GM20431 (cell line): ENCODE results near the gene RBMS2.
"Not testable (repeated sequence)": the region's sequence is repeated elsewhere in the genome, so short reads cannot be mapped to it uniquely, and the experiment has no call there.

ENCODE experiments used
- in situ Hi-C: fragments of 300-500 bp; cut with MseI, MboI; formaldehyde crosslinking; loops from one replicate; pipeline ENCODE4 v1.15.0; 2020; ENCODE audit warnings: low sequenced_read_pairs; ENCODE audit not compliant: unreplicated experiment

The RBMS2 gene

DNA sequence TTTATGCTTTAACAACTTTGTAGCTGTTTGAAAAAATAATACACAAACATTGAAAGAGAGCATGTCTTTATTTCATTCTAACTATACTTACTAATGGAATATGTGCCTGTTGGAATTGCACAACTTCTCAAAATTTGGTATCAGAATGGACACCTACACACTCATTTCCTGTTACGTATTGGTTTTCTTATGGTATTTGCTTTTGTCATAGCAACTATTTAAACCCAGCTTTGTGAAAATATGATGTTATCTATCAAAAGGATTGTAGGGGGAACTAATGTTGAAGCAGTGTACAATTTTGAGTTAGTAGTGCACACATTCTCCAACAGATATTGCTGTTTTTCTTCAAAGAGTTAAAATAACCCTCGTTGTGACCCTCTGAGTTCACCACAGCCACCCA, 52.6 kb downstream of the RBMS2 start:
- in situ Hi-C loops, result no loop called here

DNA sequence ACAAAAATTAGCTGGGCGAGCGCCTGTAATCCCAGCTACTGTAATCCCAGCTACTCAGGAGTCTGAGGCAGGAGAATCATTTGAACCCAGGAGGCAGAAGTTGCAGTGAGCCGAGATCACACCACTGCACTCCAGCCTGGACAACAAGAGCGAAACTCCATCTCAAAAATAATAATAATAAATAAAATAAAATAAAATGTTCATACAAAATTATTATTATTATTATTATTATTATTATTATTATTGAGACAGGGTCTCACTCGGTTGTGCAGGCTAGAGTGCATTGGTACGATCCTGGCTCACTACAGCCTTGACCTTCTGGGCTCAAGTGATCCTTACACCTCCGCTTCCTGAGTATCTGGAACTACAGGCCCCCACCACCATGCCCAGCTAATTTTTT, 55.6 kb downstream of the RBMS2 start:
- in situ Hi-C loops, result not testable (repeated sequence)

DNA sequence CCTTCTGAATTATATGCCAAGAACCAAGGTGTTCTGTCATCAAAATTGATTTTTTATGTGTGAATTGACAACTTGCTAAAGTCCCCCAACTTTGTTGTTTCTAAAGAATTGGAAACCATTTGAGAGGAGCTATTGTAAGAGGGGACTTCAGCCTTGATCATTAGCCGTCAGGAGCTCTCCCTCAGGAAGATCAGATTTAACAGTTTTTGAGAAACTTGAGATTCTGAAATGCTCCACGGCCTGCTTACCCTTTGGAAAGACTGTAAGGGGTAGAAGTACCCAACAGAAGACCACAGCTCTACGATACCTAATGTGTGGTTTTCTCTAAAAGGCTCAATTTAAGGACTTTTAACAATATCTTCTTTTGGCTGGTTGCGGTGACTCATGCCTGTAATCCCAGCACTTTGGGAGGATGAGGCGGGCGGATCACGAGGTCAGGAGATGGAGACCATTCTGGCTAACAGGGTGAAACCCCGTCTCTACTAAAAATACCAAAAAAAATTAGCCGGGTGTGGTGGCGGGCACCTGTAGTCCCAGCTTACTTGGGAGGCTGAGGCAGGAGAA, 57.4 kb downstream of the RBMS2 start:
- in situ Hi-C loops, result no loop called here

DNA sequence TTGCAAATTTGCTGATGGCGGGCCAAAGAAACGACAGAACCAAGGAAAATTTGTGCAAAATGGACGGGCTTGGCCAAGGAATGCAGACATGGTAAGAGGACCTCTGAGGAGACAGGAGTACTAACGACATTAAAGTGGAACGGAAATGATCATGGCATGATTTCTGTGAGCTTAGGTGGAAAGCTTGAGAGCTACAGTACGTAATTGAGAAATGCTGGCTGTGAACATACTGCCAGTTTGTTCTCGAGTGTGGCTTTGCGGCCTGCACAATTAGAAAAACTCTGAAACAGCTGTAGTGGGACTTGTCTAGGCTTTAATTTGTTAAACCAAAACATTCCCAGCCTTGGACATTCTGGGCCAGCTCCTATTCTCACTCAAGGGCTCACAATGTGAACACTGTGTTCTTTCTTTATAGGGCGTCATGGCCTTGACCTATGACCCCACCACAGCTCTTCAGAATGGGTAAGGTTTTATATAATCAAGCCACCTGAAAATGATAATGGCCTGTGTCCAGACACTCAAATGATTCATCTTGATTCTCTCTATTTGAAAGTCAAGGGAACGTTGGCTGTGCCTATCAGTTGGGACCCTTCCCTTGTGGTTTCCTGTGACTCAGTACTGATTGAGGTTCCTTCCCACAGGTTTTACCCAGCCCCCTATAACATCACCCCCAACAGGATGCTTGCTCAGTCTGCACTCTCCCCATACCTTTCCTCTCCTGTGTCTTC, 60.0 kb downstream of the RBMS2 start:
- in situ Hi-C loops, result no loop called here

DNA sequence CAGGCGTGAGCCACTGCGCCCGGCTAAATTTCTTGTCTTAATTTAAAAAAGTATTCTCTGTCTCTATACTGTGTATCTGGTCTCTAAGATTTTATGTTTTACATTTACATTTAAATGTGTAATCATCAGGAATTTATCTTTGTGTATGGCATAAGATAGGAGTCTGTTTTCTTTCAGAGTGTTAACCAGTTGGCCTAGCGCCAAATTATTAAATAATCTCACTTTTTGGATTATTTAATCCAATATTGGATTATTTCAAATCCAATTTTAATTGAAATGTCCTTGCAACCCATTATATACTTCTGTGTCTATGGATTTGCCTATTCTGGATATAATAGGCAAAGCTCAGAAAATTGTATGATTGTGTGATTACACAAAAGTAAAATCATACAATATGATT, 63.5 kb downstream of the RBMS2 start:
- in situ Hi-C loops, result no loop called here

DNA sequence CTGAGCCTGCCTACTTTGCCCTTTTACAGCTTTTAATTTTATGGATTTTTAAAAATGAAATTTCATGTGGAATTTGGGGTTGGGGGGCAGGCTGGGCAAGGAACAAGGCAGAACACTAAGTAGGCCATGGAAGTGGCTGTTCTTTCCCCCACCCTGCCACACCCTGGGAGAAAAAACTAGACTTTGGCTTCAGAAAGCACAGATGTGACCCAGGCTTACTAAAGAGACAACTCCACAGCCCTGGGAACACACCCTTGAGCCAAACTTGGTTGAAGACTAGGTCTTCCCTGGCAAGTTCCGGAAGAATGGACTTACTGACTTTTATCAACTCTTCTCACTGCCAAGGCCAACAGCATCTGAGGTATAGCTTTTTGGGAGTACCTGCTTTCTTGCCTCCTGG, 68.2 kb downstream of the RBMS2 start:
- in situ Hi-C loops, result no loop called here

DNA sequence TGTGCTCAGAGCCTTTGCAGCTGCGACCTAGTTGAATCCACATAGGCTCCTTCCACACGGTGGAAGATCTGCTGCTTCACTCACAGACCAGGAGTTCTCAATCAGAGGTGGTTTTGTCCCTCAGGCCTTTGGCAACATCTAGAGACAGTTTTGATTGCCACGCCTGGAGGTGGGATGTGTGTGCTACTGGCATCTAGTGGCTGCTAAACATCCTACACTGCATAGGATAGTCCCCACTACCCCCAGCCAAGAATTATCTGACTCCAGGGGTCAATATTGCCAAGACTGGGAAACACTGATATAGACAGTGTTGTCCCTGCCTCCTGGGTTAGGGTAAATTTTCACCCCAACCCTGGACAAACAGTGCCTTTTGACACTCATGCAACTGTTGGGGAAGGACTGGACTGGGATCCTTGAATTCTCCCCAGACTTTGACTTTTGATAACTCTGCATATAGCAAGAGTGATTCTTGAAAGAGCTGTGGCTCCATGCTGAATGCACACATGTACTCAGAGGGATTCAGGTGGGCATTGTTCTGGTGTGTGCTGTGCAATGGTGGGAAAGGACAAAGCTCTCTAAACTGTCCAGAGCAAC, 68.7 kb downstream of the RBMS2 start:
- in situ Hi-C loops, result no loop called here

DNA sequence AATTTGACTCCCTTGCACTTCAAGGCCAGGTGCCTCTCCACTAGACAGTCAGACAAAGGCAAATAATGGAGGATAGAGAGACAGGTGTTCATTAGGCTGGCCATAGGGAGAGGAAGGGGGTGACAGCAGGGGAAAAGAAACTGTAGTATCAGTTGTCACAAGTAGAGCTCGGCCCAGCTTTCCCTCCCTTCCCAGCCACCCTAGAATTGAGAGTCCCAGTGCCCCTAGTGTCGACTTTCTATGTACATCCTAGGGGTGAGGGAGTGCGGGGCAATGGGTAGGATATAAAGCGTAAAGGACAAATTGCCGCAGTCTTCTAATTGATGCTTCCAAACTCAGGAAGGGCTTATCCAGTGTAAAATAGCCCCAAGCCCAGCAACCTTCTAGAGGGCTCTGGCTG, 69.5 kb downstream of the RBMS2 start:
- in situ Hi-C loops, result no loop called here

DNA sequence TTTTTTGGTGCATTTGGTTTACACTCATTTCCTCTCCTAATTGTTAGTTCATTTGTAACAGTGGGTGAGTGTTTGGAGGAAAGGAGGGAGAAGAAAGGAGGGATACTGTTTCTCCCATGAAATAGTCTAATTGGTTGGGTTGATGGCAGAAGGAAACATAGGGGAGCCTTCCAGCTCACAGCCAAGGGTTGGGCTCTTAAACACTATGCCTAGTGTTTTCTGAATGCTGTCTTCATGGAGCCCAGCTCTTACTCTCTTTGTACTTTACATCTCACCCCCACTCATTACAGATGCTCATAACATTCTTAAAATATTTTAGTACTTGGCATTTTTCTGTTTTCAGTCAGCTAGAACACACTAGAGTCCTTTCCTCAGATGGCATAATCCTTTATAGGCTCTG, 70.3 kb downstream of the RBMS2 start:
- in situ Hi-C loops, result no loop called here

DNA sequence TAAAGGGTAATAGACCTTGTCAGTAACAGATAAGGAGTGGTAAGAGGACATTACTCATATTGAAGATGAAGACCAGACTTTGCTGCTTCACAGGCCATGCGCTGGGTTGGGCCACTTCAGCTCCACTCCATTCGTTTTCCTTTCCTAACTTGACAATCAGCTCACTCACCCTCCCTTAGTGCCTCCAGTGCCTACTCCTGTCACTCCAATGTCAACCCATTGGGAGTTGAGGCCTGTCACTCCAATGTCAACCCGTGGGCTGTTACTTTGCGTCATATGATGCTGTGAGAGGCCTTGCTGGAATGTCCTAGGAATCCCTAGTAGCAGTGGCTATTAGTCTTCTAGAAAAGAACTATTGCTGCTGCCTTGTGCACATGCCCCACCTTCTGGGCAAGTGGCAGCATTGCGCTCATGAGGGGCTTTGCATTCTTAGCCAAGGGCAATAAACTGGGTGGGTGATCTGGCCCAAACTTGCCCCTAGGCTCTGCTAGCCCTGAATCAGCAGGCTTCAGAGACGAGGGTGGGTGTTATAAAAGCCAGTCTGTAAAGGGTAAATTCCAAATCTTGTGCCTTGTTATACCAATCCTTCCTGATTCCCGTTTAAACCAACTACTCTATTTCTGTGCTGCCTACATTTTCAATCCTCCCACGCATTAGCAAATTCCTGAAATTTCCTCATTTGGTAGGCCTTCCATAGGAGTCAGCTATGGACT, 72.4 kb downstream of the RBMS2 start:
- in situ Hi-C loops, result no loop called here

DNA sequence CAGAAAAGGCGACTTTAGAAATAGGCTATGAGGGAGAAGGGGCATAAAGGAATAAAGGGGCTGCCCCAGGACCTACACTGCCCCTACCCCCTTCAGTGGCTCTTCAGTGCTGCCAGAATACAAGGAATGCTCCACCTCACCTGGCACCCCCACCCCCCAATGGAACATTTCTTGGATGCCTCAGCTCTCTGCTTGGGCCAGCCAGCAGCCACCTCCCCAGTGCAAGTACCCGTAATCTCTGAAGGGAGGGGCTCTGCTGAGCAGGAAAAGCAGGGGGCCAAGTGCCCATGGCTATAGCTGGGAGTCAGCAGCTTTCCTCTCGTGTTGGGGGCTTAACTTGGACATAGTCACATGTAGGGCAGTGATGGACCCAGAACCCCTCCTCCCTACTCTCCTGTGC, 75.2 kb downstream of the RBMS2 start:
- in situ Hi-C loops, result no loop called here

DNA sequence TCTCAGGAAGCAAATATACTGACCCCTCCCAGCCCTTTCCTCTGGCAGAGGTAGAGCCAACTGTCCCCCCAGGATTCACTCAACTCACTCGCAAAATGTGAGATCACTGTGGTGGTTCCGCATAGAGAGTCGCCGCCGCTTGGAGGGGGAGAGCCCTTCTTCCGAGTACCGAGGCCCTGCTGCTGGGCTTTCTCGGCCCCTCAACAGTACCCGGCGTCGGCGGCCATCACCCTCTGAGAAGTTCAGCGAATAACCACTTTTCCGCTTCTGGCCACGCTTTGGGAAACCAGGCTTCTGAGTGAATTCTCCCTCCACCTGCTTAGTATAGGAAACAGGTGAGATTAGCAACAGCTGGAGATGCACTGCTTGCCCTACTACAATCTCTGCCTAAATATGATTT, 77.4 kb downstream of the RBMS2 start:
- in situ Hi-C loops, result no loop called here

DNA sequence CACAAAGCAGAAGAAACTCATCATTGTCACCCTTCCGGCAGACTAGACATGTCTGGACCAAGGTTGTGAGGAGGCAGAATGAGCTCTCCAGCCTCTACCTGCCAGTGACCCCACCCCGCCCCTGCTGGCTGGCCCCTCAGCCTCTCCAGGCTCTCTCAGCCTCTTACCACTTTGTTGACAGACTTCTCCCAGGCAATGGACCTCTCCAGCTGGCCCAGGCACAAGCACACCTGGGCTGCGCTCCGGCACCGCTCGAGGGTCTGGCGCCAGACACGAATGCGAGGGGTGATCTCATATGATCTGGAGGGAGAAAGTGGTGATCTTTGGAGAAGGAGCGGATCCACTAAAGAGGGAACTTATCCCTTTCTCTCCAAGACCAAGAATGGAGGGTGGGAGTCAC, 78.2 kb downstream of the RBMS2 start:
- in situ Hi-C loops, result no loop called here

DNA sequence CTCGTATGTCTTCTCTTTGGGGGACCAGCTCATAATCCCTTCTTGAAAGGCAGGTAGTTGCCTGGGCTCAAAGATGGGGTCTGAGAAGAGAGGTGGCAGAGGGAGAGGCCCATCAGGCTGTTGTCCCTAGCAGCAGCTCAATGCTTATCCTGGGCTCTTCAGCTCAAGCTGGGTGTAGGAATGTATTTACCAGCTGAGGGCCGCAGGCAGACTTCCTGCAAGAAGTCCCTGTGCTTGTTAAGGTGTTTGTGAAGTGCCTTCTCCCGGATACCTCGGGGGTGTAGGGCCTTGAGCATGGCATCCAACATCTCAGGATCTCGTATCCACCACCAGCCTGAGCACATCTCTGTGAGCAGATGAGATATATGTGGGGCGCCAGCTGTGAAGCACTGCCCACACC, 79.1 kb downstream of the RBMS2 start:
- in situ Hi-C loops, result no loop called here

DNA sequence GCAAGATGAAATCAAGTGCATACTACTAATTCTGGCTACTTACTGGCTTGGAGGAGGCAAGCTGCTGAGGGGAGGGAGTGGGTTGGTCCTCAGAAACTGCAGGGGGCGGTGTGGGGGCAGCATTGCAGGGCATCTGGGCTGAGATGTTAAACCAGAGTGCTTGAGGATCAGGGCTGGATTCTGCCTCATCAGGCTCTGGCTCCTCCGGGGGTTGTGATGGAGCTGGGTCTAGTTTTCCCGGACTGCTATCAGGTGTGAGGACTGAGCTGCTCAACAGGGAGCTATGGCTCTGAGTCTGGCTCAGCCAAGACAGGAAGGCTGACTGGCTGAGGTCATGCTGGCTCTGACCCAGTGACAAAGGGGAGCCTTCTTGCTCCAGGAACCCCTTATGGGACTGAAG, 79.9 kb downstream of the RBMS2 start:
- in situ Hi-C loops, result no loop called here

DNA sequence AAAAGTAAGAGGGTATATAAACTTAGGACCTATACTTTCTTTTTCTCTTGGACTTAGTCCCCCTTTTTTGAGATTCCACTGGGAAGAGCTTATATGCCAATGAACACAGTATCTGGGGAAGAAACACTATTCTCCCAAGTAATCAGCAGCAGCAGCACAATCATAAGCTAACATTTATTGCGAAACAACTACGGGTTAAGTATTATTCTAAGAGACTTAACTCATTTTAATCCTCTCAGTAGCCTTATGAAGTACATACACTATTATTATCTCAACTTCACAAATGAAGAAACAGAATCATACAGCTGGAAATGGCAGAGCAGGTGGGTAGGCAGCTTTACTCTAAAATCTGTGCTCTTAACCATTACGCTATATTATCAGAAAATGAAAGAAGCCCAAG, 80.6 kb downstream of the RBMS2 start:
- in situ Hi-C loops, result no loop called here

DNA sequence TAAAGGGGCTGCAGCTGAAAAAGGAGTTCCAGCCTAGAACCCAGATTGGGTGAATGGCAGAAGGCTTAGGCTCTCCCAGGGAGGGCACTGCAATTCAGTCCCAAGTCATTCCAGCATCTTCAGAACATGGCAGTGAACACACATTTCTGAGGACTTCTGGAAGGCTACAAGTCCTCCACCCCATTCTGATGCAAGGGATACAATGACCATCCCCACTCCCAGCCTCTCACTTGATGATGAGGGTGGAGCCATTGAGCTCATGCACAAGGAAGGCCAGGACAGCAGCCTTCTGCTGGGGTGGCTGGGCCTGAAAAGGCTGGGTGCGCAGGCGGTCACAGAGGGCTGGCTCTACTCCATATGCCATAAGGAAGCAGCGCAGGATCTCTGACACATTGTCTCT, 82.7 kb downstream of the RBMS2 start:
- in situ Hi-C loops, result no loop called here

DNA sequence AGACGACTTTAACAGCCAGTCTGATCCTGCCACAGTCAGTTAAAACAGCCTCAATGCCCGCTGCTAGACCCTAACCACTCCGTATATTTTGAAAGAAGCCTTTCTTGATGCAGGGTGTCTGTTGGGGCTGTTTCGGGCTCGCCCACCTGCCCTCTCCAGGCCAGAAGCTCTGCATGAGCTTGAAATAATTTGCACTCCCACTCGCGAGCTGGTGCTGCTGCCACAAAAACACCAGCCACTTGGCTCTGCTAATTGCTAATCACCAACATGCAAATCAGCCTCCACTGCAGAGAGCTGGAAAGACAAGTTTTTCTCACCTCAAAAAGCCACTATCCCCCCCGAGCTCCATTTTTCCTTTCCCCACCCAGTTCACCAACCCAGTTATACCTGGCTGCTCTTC, 93.0 kb downstream of the RBMS2 start:
- in situ Hi-C loops, result no loop called here

DNA sequence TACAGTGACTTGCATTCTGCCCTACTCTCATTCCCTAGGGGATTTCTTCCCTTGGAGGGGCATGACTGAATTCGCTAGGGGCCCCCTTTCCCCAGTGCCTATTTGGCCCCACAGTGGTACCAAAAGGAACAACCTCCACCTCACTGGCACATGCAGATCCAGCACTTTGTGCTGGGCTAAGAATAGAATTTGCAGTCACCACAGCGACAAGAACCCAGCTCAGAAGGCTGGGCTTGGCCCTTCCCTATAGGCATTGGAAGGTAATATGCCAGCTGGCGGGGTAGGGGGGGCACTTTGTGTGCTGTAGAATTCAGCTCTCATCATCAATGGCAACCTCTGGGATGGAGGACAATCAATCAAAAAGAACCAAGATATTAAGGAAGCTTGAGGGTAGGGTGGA, 94.6 kb downstream of the RBMS2 start:
- in situ Hi-C loops, result no loop called here

DNA sequence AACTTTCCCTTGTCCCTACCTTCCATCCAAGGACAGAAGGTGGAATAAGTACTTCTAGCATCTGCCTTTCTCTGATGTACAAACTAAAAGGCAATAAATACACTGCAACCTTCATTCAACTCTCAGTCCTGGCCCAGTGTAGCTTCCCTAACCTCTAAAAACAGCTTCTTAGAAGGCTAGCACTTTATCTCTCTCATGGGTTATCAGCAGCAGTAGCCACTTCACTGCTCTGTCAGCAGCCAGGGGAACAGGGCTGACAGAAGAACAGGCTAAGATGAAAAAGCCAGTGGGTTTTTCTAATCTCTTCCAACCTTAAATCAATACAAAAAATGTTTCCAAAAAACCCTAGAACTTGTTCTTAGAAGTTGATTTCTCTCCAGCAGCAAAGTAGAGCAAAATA, 95.3 kb downstream of the RBMS2 start:
- in situ Hi-C loops, result no loop called here

DNA sequence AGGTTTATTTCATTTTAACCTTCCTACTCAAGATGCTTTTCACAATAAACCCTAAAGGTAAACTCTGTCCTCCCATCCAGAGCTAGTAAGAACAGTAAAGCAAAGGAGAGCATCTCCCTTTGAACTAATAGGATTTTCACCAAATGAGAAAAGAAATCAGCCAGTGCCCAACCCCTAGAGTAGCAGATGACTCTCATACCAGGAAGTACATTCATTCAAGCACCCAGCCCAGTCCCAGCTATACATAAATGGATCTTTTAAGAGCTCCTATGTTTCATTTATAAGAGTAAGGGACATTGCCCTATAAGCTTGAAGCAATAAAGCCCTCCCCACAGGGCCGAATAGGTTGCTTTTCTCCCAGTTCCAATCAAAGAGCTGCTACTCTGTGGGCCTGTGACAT, 100.9 kb downstream of the RBMS2 start:
- in situ Hi-C loops, result no loop called here
